SKM-1 treated with dmso at 0.1 percent for 144 hours (cell line): ENCODE data around the gene BRAF.
"Not testable (repeated sequence)": the region's sequence is repeated elsewhere in the genome, so short reads cannot be mapped to it uniquely, and the experiment has no call there.

Experiments
- DNase-seq: peaks from one replicate; lab custom pipeline; 2025; ENCODE audit not compliant: unreplicated experiment; lab: John Stamatoyannopoulos, UW

Gene BRAF

DNA sequence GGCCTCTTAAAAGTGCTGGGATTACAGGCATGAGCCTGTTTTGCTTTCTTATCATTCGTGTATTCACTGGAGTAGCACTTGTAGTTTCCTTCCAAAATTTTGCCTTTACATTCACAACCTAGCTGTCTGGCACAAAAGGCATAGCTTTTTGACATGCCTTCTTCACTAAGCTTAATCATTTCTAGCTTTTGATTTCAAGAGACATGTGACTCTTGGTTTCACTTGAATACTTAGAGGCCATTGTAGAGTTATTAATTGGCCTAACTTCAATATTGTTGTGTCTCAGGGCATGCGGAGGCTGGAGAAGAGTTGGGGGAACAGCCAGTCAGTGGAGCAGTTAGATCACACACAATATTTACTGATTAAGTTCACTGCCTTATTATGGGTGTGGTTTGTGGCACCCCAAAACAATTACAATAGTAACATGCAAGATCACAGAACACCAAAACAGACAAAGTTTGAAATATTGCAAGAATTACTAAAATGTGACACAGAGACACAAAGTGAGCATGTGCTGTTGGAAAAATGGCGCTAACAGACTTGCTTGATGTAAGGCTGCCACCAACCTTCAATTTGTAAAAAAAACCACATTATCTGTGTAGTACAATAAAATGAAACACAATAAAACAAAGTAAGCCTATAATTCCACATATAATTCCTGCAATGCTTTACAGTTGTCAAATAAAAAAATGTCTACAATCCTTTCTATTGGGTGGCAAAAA, 43.1 kb downstream of the BRAF start:
- no peak for DNase-seq

DNA sequence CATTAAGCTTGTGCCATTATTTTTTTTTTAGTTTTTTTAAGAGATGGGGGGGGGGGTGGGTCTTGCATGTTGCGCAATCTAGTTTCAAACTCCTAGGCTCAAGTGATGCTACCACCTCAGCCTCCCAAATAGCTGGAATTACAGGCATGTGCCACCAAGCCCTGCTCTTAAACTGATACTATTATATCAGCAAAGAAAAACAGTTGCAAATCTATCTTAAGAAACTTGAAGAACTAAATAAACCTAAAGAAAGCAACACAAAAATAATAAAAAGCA, 47.5 kb downstream of the BRAF start:
- no peak for DNase-seq

DNA sequence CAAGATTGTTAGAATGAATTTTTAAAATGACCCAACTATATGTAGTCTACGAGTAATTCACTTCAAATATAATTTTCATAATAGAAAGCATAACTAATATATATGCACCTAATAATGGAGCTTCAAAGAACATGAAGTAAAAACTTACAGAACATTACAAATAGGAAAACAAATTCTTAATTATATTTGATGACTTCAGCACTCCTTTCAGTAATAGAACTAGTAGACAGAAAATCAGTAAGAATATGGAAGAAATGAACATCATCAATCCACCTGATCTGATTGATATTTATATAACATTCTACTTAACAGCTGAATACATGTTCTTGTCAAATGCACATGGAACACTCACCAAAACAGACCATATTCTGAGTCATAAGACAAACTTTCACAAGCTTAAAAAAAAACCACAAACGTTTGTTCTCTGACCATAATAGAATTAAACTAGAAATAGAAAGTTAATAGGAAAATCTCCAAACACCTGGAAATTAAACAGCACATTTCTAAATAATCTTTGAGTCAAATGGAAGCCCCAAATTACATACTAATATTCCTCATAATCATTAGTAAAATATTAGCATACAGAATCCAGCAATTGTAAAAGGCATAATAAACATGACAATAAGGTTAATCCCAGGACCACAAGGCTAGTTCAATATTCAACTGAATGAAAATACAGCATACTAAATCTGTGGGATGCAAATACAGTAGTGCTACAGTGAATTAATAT, 48.0 kb downstream of the BRAF start:
- DNase-seq, result no peak

DNA sequence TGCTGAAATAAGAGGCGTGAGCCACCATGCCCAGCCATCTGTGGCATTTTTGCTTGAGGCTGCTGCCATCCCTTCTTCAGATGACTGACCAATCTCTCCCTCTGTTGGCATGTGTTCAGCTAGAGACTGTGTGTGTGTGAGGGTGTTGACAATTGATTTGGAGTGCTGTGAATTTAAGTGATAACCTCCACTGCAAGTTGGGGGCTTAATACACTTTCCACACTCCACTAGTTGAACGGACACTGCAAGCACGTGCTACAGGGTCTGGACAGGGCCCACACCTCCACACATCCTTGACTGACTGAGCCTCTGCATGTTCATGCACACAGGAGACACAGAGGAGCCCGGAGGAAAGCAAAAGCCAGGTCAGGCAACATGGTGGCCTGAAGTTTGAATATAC, 51.3 kb downstream of the BRAF start:
- no peak for DNase-seq

DNA sequence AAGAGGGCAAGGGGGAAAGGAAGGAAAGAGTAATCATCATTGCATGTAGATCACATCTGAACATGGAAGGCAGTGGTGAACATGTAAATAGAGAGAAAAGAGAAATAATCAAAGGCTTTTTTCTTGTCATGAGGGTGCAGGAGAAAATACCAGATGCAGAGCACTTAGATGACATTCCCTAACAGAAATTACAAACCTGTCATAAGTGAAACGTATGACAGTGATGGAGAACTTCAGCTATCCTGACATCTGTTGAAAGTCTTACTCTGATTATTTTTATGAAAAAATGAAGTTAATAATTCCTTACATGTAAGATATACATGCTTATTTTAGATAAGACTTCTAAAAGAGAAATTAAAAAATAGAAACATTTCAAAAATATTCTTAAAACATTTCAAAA, 54.7 kb downstream of the BRAF start:
- DNase-seq, result no peak

DNA sequence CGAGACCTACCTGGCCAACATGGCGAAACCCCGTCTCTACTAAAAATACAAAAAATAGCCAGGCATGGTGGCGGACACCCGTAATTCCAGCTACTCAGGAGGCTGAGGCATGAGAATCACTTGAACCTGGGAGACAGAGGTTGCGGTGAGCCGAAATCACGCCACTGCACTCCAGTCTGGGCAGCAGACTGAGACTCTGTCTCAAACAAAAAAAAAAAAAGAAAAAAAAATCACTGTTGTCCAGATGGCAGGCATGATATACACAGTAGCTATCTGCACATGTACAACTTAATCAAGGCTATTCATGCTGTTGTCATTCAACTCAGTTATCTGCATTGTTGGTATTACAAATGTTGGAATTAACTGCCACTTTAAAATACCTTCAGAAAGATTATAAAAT, 55.3 kb downstream of the BRAF start:
- DNase-seq, result no peak

DNA sequence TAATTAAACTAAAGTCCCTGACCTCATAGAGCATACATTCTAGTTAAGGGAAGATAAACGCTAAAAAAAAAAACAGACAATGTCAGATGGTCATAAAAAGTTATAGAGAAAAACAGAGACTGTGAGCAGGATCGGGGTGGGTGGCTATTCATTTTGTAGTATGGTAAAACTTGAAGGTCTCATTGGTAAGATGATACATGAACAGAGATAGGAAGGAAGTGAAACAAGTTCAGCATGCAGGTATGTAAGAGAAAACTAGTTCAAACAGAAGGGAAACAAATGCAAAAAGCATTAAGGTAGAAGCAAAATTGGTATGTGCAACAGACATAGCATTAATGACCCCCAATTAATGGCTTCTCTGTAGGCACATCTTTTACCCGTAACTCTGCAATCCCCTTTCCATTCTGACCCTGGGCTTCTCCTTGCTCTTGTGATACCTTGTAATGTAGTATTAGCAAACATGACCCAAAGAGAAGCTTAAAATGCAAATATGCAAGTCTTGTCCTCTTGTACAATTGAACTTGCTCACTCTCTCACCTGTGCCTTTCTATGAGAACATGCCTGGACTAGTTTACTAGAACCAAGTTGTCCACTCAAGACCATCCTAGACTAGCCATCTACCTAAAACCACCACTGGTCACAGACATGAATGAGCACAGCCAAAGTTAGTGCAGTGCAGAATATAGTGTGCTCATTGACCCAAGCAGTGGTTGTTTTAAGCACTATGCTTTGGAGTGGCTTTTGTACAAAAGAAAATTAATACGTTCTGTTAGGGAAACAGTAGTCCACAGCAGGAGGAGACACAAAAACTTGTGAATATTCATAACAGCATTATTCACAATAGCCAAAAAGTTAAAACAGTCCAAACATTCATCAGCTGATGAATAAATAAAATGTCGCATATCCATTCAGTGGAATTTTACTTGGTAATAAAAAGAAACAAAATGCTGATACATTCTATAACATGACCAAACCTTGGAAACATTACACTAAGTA, 57.0 kb downstream of the BRAF start:
- DNase-seq, result no peak

DNA sequence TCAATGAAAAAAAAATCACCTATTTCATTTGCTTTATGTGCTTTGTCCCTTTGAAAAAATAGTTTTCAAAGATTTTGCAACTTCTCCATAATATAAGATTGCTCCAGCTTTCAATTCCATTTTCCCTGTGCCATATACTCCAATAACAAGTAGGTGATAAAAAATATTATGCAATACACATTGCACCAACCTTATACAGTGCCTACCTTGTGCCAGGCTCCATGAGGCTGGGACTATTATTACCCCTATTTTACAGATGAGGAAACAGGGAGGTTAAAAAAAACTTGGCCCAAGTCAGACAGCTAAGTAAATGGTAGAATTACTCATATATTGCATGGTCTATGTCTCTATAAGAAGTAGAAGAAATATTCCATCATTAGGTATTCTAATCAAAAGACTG, 57.8 kb downstream of the BRAF start:
- no peak for DNase-seq

DNA sequence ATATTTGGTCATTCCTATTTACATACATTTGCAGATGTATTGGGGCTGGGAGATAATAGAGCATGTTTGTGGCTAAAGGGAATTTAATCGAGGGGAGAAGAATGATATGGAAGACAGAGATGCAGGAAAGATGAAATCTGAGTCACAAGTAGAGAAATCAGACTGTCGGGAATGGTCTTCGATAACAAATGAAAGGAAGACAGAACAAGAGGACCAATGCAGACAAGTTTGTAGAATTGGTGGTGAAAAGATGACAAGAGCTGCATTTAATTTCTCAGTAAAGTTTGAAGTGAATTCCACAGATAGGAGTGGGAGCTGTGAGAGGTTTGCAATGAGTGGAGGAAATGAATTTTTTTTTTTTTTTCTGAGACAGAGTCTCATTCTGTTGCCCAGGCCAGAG, 60.0 kb downstream of the BRAF start:
- no peak for DNase-seq

DNA sequence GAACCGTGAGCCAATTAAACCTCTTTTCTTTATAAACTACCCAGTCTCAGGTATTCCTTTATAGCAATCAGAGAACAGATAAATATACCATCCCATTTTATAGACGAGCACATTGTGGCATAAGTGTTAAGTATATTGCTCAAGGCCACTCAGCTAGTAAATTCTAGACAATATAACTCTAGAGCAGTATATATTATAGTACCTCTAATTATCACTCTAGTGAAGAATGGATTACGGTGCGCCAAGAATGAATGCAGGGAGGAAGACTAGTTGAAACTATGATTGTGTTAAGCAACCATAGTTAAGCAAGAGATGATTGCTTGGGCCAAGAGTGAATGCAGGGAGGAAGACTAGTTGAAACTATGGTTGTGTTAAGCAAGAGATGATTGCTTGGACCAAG, 60.9 kb downstream of the BRAF start:
- no peak for DNase-seq

DNA sequence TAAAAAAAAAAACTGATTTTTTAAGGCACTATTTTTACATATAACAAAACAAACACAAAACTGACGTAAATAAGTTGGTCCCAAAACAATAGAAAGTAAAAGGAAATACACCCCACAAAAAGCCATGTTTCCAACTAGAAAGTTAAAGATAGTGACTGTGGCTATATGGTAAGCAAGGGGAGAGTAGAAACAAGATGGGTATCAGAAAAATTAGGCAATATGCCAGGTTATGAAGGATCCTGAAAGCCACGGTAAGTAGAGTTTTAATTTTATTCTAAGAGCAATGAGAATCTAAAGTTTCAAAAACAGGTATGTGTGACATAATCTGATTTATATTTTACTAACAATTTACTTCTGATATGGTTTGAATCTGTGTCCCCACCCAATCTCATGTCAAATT, 61.5 kb downstream of the BRAF start:
- DNase-seq, result no peak

DNA sequence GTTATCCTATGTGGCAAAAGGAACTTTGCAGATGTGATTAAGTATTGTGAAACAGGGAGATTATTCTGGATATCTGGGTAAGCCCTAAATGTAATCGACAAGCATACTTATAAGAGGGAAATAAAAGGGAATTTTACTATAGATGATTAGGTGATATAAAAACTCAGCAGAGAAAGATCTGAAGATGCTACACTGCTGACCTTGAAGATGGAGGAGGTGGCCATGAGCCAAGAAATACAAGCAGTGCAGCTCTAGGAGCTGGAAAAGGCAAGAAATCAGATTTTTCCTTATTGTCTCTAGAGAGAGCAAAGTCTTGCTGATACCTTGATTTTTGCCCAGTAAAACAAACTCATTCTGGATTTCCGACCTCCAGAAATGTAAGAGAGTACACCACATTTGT, 67.7 kb downstream of the BRAF start:
- no peak for DNase-seq

DNA sequence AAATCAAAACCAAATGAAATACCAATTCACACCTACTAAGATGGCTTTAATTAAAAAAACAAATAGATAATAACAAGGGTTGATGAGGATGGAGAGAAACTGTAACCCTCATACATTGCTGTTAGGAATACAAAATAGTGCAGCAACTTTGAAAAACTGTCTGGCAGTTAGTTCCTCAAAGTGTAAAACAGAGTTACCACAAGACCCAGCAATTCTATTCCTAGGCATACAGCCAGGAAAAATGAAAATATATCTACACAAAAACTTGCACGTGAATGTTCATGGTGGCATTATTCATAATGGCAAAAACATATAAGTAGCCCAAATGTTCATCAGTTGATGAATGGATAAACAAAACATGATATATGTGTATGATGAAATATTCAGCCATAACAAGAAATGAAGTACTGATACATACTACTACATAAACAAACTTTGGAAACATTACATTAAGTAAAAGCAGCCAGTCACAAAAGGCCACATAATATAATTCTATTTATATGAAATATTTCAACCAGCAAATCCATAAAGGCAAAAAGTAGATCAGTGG, 83.5 kb downstream of the BRAF start:
- DNase-seq, result no peak

DNA sequence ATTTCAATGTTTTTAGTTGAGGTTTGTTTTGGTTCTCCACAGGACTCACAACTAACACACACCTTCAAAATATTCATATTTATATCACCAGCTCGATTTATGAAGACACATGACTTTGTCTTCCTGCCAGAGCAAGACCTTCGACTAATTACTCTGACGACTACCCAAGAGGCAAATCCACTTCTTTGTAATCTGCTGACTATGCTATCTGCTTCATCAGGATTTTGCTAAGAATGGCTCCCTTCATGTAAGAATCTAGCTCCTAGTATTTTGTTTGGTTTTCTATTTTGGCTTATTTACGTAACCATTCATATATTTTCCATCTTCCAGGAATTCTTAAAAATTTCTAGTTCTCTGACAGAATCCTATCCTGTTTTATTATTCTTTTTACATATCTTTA, 93.0 kb downstream of the BRAF start:
- no peak for DNase-seq

DNA sequence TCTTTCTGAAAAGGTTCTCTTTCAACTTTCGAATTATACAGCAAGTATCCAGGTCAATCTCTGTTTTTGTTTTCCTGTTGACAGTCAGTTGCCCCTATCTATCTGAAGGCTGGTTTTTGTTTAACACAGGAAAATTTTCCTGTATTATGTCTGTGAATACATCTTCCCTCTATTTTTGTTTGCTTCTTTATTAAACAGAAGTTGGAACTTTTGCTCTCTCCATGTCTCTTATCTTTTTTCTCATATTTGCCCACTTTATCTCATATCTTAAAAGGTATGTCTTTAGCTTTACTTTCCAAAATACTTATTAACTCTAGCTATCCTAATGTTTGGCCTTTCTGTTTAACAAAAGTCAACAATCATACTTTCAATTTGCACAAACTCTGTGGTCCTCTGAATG, 95.0 kb downstream of the BRAF start:
- no peak for DNase-seq

DNA sequence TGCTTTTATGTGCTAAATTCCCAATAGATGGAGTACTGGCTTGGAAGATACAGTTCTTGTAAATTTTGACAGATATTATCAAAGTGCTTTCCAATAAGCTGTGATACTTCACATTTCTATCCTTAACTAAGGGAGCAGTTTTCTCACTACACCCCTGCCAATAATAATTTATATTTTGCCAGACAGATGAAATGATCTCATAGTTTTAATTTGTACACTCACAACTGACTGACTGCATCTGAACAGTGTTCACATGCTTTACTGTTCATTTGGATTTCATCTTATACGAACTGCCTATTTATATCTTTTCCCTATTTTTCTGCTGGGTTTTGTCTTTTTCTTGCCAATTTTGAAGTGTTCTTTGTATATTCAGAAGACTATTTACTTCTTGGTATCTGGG, 96.0 kb downstream of the BRAF start:
- no peak for DNase-seq

DNA sequence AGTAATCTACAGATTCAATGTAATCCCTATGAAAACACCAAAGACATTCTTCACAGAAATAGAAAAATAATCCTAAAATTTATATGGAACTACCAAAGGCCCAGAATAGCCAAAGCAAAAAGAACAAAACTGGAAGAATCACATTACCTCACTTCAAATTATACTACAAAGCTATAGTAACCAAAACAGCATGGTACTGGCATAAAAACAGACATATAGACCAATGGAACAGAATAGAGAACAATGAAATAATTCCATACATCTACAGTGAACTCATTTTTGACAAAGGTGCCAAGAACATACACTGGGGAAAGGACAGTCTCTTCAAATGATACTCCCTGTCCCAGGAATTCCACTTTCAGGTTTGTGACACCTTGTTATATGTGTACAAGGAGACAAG, 107.3 kb downstream of the BRAF start:
- not testable (repeated sequence) for DNase-seq

DNA sequence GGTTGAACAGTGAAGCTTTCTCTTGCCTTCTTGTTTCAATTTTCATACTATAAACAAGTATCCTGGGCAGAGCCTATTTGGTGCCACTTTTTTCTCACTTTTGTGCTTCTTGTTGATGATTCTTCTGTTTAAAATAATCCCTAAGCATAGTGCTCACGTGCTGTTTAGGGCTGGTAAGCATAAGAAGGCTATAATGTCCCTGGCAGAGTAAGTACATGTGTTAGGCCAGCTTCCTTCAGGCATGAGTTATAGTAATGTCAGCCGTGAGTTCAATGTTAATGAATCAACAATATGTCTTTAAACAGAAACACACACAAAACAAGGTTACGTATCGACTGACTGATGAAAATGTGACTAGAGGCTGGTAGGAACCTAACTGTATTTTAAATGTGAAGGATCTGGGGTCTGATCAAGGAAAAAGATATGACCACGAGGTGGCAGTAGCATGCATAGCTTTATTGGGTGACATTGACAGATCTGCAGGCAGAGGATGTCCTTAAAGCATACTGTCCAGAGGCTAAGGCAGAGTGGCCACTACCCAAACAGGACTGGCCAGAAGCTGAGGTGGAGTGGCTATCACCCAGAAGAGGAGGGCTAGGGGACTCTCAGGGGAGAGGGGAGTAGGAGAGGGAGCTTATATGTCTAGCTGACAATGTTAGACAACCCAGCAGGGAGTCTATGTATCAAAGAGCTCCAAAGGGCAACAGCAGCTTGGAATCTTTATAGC, 113.7 kb downstream of the BRAF start:
- peak; percentile 63 for DNase-seq

DNA sequence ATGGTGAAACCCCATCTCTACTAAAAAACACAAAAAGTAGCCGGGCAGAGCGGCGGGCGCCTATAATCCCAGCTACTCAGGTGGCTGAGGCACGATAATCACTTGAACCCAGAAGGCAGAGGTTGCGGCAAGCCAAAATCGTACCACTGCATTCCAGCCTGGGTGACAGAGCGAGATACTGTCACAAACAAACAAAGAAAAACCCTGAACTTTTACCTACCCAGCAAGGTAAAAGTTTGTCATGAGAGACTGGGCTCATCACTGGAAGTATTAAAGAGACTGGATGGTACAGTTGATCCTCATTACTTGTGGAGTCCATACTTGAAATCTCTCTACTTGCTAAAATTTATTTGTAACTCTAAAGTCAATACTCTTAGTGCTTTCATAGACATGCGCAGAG, 114.3 kb downstream of the BRAF start:
- no peak for DNase-seq

DNA sequence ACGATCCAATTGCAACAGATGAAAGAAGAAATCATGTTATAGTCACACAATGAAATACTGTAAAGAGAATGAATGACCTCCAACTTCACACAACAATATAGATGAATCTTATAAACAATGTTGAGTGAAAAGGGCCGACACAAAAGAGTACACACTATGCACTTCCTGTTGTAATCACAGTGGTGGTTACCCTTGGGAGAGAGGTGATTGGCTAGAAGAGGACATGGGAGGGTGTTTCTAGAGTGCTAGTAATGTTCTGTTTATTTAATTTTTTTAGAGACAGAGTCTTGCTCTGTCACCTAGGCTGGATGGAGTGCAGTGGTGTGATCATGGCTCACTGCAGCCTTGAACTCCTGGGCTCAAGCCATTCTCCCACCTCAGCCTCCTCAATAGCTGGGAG, 145.8 kb downstream of the BRAF start:
- no peak for DNase-seq

DNA sequence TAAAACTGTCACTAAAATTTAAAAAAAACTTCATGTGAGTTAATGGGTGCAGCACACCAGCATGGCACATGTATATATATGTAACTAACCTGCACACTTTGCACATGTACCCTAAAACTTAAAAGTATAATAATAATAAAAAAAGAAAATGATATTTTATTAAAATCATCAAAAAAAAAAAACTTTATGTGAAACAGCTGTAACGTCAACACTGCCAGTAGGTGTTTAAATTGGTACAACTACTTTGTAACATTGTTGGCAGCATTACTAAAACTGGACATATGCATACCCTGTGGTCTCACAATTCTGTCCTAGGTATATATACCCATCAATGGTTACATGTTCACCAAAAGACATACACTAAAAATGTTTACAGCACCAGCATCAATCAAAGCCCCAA, 146.2 kb downstream of the BRAF start:
- DNase-seq, result no peak
